K562 (cell line): ENCODE results near the gene CLCA1. TPM values are rescaled to one million over a fixed set of nuclear protein-coding genes. Genes with fewer than 3 reads are reported as not detected.

Source experiments
- ELF2 ChIP-seq: fragments of 250-450 bp; sonication (Bioruptor Pico); IDR thresholded peaks from 2 replicates; pipeline ENCODE4 v1.5.0; 2021; ENCODE audit warnings: mild to moderate bottlenecking
- ELK1 ChIP-seq: sonication (generic); formaldehyde crosslinking; IDR thresholded peaks from 2 replicates; pipeline ENCODE4 v1.8.1; 2022; ENCODE audit warnings: missing genetic modification reagents
- ESRRB ChIP-seq: fragments of 250-450 bp; sonication (Bioruptor Pico); IDR thresholded peaks from 2 replicates; pipeline ENCODE4 v1.5.0; 2020; ENCODE audit warnings: mild to moderate bottlenecking, moderate library complexity, borderline replicate concordance
- ETV6 ChIP-seq, 3 experiments: fragments of 150-350 bp in 1 of 3; sonication (generic) in 1 of 3; formaldehyde crosslinking in 1 of 3; IDR thresholded peaks; 2 replicates each; pipeline versions ENCODE4 v1.6.1 to v1.8.0; 2014 to 2022; ENCODE audit warnings: borderline replicate concordance in 2 of 3, low read depth in 2 of 3, antibody characterized with exemption in 1 of 3, low read length in 1 of 3, mild to moderate bottlenecking in 1 of 3, missing genetic modification reagents in 1 of 3
- HDGF ChIP-seq: fragments of 450-650 bp; IDR thresholded peaks from 2 replicates; pipeline ENCODE4 v1.6.1; 2016
- HNRNPUL1 ChIP-seq: fragments of 200-400 bp; formaldehyde crosslinking; IDR thresholded peaks from 2 replicates; pipeline ENCODE4 v1.6.1; 2017; ENCODE audit warnings: low read length
- NR4A1 ChIP-seq, 2 experiments: fragments of 250-450 bp in 1 of 2; fragments of 450-650 bp in 1 of 2; sonication (Bioruptor Pico) in 1 of 2; IDR thresholded peaks; 2 replicates each; pipeline versions ENCODE4 v1.4.0 to v1.6.1; 2016 to 2020; ENCODE audit warnings: mild to moderate bottlenecking in 2 of 2, missing compliant biosample characterization in 1 of 2, missing genetic modification characterization in 1 of 2, moderate library complexity in 1 of 2
- PATZ1 ChIP-seq: fragments of 250-450 bp; sonication (Bioruptor Pico); IDR thresholded peaks from 2 replicates; pipeline ENCODE4 v1.5.0; 2020; ENCODE audit warnings: mild to moderate bottlenecking, borderline replicate concordance
- PURB ChIP-seq: sonication (generic); formaldehyde crosslinking; IDR thresholded peaks from 2 replicates; pipeline ENCODE4 v1.9.0; 2021; ENCODE audit warnings: low read depth, mild to moderate bottlenecking, missing genetic modification reagents
- SRSF7 ChIP-seq: fragments of 200-400 bp; formaldehyde crosslinking; optimal IDR thresholded peaks from 2 replicates; pipeline ENCODE3; 2017; ENCODE audit warnings: mild to moderate bottlenecking, low read depth, low read length
- ZNF184 ChIP-seq: sonication (generic); formaldehyde crosslinking; IDR thresholded peaks from 2 replicates; pipeline ENCODE4 v1.5.0; 2020; ENCODE audit warnings: missing genetic modification reagents
- ZNF23 ChIP-seq: fragments of 250-450 bp; sonication (Bioruptor Pico); IDR thresholded peaks from 2 replicates; pipeline ENCODE4 v1.4.0; 2020; ENCODE audit warnings: mild to moderate bottlenecking
- ZNF57 ChIP-seq: fragments of 450-650 bp; formaldehyde crosslinking; IDR thresholded peaks from 2 replicates; pipeline ENCODE4 v1.4.0; 2020; ENCODE audit warnings: mild to moderate bottlenecking, moderate library complexity
- ZNF589 ChIP-seq: fragments of 200-800 bp; sonication (Bioruptor generic); IDR thresholded peaks from 2 replicates; pipeline ENCODE4 v1.6.1; 2016; ENCODE audit warnings: low read depth, missing genetic modification characterization, missing compliant biosample characterization
- ZSCAN29 ChIP-seq: fragments of 450-650 bp; IDR thresholded peaks from 2 replicates; pipeline ENCODE4 v1.6.1; 2017
- polyA plus RNA-seq, 8 experiments: library from polyadenylated mRNA; depleted of rRNA in 4 of 8; stranded (reverse) in 5 of 8; unstranded in 3 of 8; fragments of >200 nt; fragmentation: Nextera tagmentation in 2 of 8; fragmentation: Illumina TruSeq in 1 of 8; extraction: Ambion mirVana in 2 of 8; extraction: Trizol in 1 of 8; gene quantifications; 2 replicates each; pipeline versions ENCODE4 v1.2.1 to v1.2.3, GENCODE V29; 2011 to 2014; ENCODE audit warnings: inconsistent platforms in 1 of 8, missing spikeins in 1 of 8
- total RNA-seq, 7 experiments: library from RNA; depleted of rRNA in 6 of 7; stranded (reverse); fragments of >200 nt in 6 of 7; fragmentation: Illumina TruSeq in 2 of 7; extraction: Trizol in 2 of 7; gene quantifications; 2 replicates each; pipeline versions ENCODE4 v1.2.1 to v1.2.3, GENCODE V29; 2011 to 2021; ENCODE audit warnings: low replicate concordance in 1 of 7
- TF ChIP-seq, protein P1 (sequence below): fragments of 250-450 bp; sonication (Bioruptor Pico); IDR thresholded peaks from 2 replicates; pipeline ENCODE4 v1.8.0; 2021; ENCODE audit warnings: mild to moderate bottlenecking, moderate library complexity
- TF ChIP-seq, protein P2 (sequence below): fragments of 200-800 bp; sonication (Bioruptor generic); IDR thresholded peaks from 2 replicates; pipeline ENCODE4 v1.6.1; 2016; ENCODE audit warnings: missing genetic modification characterization, missing compliant biosample characterization

Gene CLCA1
- total and polyA plus RNA-seq, 9 of the 15 experiments (the other 6 are each of a cell fraction or from before 2014, with no cell fraction given), result 0.03 to 0.08 (median 0.04) TPM; not detected in 6

- no peak for TF ChIP-seq ZSCAN29
- TF ChIP-seq PATZ1 (CRISPR knock-in tag), result peak; percentile 88; the same call in 1 of the 2 replicates
- peak; percentile 85; the same call in 1 of the 2 replicates for TF ChIP-seq ESRRB
- TF ChIP-seq, protein P1, sequence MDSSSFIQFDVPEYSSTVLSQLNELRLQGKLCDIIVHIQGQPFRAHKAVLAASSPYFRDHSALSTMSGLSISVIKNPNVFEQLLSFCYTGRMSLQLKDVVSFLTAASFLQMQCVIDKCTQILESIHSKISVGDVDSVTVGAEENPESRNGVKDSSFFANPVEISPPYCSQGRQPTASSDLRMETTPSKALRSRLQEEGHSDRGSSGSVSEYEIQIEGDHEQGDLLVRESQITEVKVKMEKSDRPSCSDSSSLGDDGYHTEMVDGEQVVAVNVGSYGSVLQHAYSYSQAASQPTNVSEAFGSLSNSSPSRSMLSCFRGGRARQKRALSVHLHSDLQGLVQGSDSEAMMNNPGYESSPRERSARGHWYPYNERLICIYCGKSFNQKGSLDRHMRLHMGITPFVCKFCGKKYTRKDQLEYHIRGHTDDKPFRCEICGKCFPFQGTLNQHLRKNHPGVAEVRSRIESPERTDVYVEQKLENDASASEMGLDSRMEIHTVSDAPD (CRISPR knock-in tag), result peak; percentile 95
- TF ChIP-seq ZNF184 (CRISPR knock-in tag), result no peak
- TF ChIP-seq ZNF589 (CRISPR knock-in tag), result peak; percentile 92
- peak; percentile 96 for TF ChIP-seq ZNF23 (CRISPR knock-in tag)
- TF ChIP-seq, protein P2, sequence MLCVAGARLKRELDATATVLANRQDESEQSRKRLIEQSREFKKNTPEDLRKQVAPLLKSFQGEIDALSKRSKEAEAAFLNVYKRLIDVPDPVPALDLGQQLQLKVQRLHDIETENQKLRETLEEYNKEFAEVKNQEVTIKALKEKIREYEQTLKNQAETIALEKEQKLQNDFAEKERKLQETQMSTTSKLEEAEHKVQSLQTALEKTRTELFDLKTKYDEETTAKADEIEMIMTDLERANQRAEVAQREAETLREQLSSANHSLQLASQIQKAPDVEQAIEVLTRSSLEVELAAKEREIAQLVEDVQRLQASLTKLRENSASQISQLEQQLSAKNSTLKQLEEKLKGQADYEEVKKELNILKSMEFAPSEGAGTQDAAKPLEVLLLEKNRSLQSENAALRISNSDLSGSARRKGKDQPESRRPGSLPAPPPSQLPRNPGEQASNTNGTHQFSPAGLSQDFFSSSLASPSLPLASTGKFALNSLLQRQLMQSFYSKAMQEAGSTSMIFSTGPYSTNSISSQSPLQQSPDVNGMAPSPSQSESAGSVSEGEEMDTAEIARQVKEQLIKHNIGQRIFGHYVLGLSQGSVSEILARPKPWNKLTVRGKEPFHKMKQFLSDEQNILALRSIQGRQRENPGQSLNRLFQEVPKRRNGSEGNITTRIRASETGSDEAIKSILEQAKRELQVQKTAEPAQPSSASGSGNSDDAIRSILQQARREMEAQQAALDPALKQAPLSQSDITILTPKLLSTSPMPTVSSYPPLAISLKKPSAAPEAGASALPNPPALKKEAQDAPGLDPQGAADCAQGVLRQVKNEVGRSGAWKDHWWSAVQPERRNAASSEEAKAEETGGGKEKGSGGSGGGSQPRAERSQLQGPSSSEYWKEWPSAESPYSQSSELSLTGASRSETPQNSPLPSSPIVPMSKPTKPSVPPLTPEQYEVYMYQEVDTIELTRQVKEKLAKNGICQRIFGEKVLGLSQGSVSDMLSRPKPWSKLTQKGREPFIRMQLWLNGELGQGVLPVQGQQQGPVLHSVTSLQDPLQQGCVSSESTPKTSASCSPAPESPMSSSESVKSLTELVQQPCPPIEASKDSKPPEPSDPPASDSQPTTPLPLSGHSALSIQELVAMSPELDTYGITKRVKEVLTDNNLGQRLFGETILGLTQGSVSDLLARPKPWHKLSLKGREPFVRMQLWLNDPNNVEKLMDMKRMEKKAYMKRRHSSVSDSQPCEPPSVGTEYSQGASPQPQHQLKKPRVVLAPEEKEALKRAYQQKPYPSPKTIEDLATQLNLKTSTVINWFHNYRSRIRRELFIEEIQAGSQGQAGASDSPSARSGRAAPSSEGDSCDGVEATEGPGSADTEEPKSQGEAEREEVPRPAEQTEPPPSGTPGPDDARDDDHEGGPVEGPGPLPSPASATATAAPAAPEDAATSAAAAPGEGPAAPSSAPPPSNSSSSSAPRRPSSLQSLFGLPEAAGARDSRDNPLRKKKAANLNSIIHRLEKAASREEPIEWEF (CRISPR knock-in tag), result peak; percentile 90; the same call in 1 of the 2 replicates
- peak; percentile 65; the same call in 1 of the 2 replicates for TF ChIP-seq ELF2
- TF ChIP-seq SRSF7, result no peak
- peak; percentile 98 for TF ChIP-seq NR4A1 (CRISPR knock-in tag; IDR thresholded peaks at IDR 0.05)
- peak; percentile 100 for TF ChIP-seq NR4A1 (tag; IDR thresholded peaks at IDR 0.05)
- no peak for TF ChIP-seq HDGF
- TF ChIP-seq ZNF57 (CRISPR knock-in tag), result 0 out of 2 replicates have a peak, but pooled peaks have one; percentile 83
- TF ChIP-seq ETV6 (IDR thresholded peaks at IDR 0.05; ENCODE audit: borderline replicate concordance in 1 of 2, low read depth in 2 of 2, low read length in 1 of 2), result no peak
- no peak for TF ChIP-seq ETV6 (CRISPR knock-in tag; IDR thresholded peaks at IDR 0.05; ENCODE audit: borderline replicate concordance)
- TF ChIP-seq ELK1 (CRISPR knock-in tag), result no peak
- no peak for TF ChIP-seq PURB (CRISPR knock-in tag)
- no peak for TF ChIP-seq HNRNPUL1
These were observed 7.2 kb upstream of the CLCA1 start (continued) for GRCh38 chr1:86461482-86461881.
